Omental fat pad (tissue), 4 donors: ENCODE data around the gene PPP1R17. TPM values are rescaled to one million over a fixed set of nuclear protein-coding genes. Genes with fewer than 3 reads are reported as not detected.

ENCODE experiments used
- ATAC-seq: fragments of 150-250 bp; one replicate; pipeline ENCODE4 v1.9.1; 2016; ENCODE audit warnings: mild to moderate bottlenecking, moderate library complexity; ENCODE audit not compliant: low FRiP score
- DNase-seq: peaks from one replicate; pipeline ENCODE4 v3.0.0-alpha.2; 2019; ENCODE audit warnings: low spot score
- CTCF ChIP-seq, 3 donors: fragments of 450-650 bp; IDR thresholded peaks; one replicate each; pipeline ENCODE4 v1.5.1; 2016 to 2017; ENCODE audit warnings: antibody characterized with exemption in 3 of 3, mild to moderate bottlenecking in 3 of 3, moderate library complexity in 2 of 3
- total RNA-seq, 4 donors: library from RNA; depleted of rRNA; stranded (reverse); fragments of >200 nt; gene quantifications; one replicate each; pipeline ENCODE4 v1.1.0, GENCODE V29; 2016

Gene PPP1R17
- not detected for total RNA-seq

GRCh38 chr7:31687024-31687748, at the start of gene PPP1R17:
TSS of gene PPP1R17 (plus strand) at chr7:31687215. CDS start at chr7:31692442, 5,227 bp downstream.
- DNase-seq (no peak), ATAC-seq (no peak)
- TF ChIP-seq CTCF (IDR thresholded peaks at IDR 0.05) = no peak

GRCh38 chr7:31640381-31640780, 46.6 kb upstream of the PPP1R17 start:
- TF ChIP-seq CTCF (IDR thresholded peaks at IDR 0.05) = no peak
- ATAC-seq (no peak), DNase-seq (no peak)

GRCh38 chr7:31642681-31643115, 44.3 kb upstream of the PPP1R17 start:
- TF ChIP-seq CTCF (IDR thresholded peaks at IDR 0.05) = no peak
- ATAC-seq = no peak
- no peak for DNase-seq

GRCh38 chr7:31646942-31647341, 40.1 kb upstream of the PPP1R17 start:
- ATAC-seq = no peak
- no peak for DNase-seq
- no peak for TF ChIP-seq CTCF (IDR thresholded peaks at IDR 0.05)

- TF ChIP-seq CTCF (IDR thresholded peaks at IDR 0.05) = no peak
- ATAC-seq = no peak
- DNase-seq = no peak
Observed at GRCh38 chr7:31647511-31647910, 39.5 kb upstream of the PPP1R17 start.

- ATAC-seq (no peak), DNase-seq (no peak)
- no peak for TF ChIP-seq CTCF (IDR thresholded peaks at IDR 0.05)
Observed at GRCh38 chr7:31648288-31648687, 38.7 kb upstream of the PPP1R17 start.

GRCh38 chr7:31648880-31649279, 38.1 kb upstream of the PPP1R17 start:
- ATAC-seq (no peak), DNase-seq (no peak)
- TF ChIP-seq CTCF (IDR thresholded peaks at IDR 0.05) = no peak
